IPS-11a (cell line): ENCODE measurements around the gene SLC6A11.
A peak's percentile ranks its signal among the peaks of the same experiment; 100 is the strongest.

Experiments
- H3K4me3 ChIP-seq: one replicate; pipeline ENCODE4 v1.5.1; 2013; ENCODE audit warnings: low read depth, low read length, control low read depth

The SLC6A11 gene

DNA sequence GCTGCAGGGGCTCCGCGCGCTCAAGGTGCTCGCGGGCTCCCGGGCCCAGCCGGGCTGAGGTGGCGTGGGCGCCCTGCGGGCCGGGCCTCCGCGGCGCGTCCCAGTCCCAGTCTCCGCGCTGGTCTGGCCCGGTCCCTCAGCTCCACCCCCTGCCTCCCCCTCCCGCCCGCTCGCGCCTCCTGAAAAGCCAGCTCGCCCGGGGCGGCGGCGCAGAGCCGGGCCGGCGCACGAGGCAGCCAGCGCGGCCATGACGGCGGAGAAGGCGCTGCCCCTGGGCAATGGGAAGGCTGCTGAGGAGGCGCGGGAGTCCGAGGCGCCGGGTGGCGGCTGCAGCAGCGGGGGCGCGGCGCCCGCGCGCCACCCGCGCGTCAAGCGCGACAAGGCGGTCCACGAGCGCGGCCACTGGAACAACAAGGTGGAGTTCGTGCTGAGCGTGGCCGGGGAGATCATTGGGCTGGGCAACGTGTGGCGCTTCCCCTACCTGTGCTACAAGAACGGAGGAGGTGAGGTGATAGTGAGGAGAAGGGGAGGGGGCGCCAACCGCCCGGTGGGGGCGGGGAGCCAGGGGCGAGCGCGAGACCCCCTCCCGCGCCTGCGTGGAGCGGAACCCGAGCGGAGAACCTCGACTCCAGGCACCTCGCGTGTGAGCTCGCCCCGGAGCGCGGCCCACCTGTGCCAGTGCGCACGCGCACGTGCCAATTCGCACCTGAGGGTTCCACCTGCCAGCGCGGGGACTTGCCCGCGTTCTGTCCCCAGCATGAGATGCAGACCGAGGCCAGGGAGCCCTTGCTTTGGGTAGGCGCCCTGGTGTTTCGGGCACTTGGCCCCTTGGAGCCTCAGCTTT lies at the start of gene SLC6A11:
Gene SLC6A11, plus strand, starts transcription at position 210 of the 844 bp plus-strand sequence. Its CDS starts 38 bp downstream, at position 248.
- peak within 1 kb of the TSS; percentile 37 for H3K4me3 ChIP-seq

DNA sequence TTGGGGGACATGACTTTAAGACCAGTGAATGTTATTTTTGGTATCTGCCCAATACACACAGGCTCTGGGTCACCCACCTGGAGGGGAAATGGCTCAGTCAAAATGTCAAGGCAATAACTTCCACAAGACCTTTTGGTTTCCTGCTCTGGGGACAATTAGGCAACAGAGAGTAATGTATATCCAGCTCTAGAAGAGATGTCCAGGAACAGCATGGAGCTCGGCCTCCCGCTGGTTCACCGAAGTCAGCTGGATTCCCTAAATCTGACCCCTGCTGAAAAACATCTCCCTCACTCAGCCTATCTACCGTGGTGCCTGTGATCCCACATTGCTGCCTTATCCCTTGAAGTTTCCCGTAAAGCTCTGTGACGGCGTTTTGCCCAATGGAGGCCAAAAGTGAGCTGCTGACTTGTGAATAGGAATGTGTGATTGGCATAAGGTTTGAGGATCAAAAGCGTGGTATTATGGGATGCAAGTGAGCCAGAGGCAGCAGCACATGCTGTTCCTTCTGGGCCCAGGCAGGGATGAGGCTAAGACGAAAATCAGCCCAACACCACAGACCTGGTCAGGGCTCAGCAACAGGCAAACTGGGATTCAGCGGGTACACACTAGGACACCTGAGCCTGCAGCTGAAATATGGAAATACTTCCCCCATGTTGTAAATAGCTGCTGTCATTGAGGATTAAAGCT lies 47.2 kb upstream of the SLC6A11 start:
- no peak overlapping the region for H3K4me3 ChIP-seq

- H3K4me3 ChIP-seq, result no peak overlapping the region
These were observed 45.5 kb upstream of the SLC6A11 start for GRCh38 chr3:10770547-10770946.

DNA sequence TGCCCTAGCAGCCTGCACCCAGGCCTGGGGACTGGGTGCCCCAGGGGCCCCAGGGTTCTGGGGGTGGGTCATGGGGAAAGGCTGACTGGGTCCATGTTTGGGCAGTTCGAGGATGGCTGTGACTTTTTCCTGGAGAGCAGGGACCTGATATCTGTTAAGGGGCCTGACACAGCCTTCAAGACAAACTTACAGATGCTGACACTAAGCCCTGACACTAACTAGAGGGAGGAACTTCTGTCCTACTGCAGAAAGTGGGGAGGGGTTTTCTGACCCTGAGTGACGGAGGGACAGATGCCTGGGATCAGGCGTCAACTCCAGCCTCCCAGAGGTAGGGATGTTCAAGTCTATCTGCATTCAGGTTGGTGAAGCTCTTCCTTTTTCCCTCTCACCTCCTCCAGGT lies 45.0 kb upstream of the SLC6A11 start:
- H3K4me3 ChIP-seq, result no peak overlapping the region

DNA sequence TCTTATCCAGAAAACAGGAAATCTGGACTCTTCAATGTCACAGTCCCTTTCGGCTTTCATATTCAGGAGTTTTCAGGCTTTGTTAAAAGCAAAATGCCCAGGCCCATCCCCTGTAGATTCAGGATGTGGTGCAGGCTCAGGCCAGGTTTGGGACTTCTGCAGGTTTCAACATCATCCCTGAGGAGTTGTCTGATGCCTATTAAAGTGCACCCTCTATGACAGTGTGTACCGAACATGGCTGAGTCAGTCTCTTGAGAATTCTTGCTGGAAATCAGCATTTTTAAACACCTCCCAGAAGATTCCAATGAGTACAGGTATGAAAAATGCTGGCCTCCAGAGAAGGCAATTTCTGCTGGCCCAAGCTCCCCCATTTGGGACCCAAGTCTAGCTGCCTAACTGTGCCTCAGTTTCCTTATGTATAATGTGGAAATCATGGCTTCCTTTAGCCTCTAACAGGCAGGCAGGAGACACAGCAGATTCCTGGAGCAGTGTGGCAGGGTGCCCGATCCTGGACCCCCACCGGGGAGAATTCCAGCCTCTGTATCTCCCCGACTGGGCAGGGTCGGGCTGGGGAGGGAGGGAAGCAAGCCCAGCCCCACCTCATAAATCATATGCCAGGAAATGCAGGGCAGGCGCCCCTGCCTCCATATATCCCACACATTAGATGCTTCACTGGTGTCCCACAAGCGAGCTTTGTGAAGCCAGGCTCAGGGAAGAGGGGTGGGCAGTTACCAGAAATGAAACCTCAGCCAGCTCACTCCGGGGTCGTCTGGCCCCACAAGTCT lies 44.4 kb upstream of the SLC6A11 start:
- no peak overlapping the region for H3K4me3 ChIP-seq

- no peak overlapping the region for H3K4me3 ChIP-seq
These were observed 43.5 kb upstream of the SLC6A11 start for GRCh38 chr3:10772271-10773161.

GRCh38 chr3:10774129-10774670 lies 41.8 kb upstream of the SLC6A11 start:
- H3K4me3 ChIP-seq, result no peak overlapping the region

- no peak overlapping the region for H3K4me3 ChIP-seq
These were observed 41.2 kb upstream of the SLC6A11 start for GRCh38 chr3:10774825-10775224.

DNA sequence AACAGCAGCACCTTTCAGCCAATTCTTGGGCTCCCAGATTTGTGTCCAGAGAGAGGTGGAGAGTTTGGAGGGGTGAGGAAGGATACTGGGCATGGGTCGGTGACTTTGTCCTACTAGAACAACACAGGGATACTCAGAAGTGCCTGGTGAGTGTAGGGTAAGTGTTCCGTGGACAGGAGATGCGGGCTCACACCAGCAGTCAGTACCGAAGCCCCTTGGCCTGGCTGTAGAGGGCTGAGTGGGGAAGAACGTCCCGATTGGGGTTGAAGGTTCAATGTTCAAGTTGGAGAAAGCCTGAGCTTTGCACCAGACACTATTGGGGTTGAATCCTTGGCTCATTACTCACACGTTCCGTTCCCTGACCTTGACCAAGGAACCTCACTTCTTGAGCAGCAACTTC lies 40.8 kb upstream of the SLC6A11 start:
- H3K4me3 ChIP-seq, result no peak overlapping the region

DNA sequence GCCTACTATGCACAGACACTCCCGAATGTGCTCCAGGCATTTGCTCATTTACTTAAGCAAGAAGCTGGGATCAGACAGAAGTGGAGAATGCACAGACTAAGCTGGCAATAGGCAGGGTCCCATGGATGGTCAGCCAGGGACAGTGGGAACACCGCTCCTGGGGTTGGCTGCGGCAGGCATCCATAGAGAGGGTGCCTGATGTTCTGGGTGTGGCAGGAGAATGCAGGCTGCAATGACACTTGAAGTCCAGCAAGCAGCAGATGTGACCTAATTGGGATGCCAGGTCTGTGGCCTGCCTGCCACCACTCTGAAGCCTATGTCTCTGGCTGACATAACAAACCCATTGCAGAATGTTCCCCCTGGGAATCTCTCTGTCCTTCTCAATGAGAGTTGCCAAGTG lies 40.2 kb upstream of the SLC6A11 start:
- no peak overlapping the region for H3K4me3 ChIP-seq

DNA sequence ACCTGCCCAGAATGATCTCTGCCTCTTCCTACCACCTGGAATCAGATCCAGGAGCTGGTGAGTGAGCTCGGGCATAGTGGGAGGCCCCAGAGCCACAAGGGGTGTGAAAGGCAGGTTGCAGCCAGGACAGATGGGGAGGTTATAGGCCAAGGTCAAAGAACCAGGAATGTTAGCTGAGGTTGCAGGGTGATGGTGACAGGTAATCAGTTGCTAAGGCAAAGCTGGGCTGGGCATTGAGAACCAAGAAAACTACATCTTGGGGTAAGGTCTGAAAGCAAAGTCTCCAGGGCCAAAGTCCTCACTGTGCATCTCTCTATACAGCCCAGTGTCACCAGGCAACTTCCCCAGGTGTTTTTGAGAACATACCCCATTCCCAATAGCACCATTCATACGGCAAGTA lies 38.4 kb upstream of the SLC6A11 start:
- H3K4me3 ChIP-seq, result no peak overlapping the region

GRCh38 chr3:10778492-10779292 lies 37.3 kb upstream of the SLC6A11 start:
- H3K4me3 ChIP-seq, result no peak overlapping the region

DNA sequence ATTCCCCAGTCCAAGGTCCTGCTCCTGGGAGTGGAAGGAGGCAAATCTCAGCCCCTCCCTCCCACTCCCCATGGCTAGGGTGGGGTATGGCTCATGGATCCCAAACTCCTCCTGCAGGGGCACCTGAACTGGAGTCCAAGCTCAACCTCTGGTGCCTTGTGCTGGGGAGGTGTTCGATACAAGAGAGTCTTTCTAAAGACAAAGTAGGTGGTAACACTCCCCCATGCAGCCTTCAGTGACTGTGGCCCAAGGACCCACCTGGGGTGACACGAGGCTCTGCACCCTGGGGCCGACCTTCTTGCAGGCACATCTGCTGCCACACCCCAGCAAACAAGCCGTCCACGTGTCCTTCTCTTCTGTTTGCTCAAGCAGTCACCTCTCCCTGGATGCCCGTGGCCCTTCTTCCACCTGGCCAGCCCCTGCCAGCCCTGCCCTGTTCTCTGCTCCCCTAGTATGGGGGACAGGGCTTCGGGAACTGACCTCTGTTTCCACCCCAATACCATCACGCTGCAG lies 36.7 kb upstream of the SLC6A11 start:
- H3K4me3 ChIP-seq, result no peak overlapping the region

- no peak overlapping the region for H3K4me3 ChIP-seq
These were observed 35.8 kb upstream of the SLC6A11 start for GRCh38 chr3:10780243-10780642.

- no peak overlapping the region for H3K4me3 ChIP-seq
These were observed 35.1 kb upstream of the SLC6A11 start for GRCh38 chr3:10780922-10781321.

- no peak overlapping the region for H3K4me3 ChIP-seq
These were observed 34.0 kb upstream of the SLC6A11 start for GRCh38 chr3:10781981-10782380.

DNA sequence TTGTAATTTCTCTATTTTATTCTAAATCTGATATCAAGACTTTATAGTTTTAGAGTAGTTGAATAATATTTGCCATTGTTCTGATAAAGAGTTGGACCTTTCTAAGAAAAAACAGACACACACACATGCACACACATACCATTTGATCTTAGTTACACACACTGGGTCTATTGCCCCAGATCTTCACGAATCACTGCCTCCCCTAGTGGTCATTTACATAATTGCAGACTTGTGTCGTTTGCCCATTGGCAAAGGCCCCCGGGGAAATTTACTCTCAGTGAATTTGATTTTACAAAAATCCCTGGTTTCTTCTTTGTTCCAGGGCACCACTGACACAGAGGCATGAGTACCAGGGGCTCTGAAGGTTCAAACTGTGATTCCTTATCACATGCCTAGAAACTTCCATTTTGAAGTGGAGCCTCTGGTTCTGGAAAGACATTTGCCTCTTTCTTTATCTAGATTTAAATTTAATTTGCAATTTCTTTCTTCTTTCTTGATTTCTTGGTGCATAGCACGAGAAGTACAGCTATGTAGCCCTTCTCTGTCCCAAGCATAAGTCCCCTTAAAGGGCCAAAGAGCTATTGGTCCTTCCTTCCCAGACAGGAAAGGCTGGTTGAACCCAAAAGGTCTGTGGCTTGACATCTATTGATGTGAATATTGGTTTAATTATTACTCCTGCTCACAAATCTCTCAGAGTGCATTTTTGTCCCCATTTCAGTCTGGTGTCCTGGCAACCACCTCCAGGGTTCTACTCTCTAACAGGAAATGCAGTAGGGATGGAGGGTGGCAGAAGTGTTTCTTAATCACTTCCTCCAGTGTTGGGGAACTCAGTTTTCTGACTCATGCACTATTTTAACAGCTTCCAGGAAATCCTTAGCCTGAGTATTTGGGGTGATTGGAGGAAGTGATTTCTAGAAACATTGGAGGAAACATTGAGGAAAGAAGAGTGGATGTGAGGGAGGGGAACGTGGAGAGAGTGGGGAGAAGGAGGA lies 32.4 kb upstream of the SLC6A11 start:
- H3K4me3 ChIP-seq, result no peak overlapping the region

GRCh38 chr3:10786640-10787039 lies 29.4 kb upstream of the SLC6A11 start:
- no peak overlapping the region for H3K4me3 ChIP-seq
